HG03064 (cell line): ENCODE measurements around the gene SYT2.
"Not testable (repeated sequence)": the region's sequence is repeated elsewhere in the genome, so short reads cannot be mapped to it uniquely, and the experiment has no call there.

Source experiments
- ATAC-seq: cut with Tn5 transposase; IDR thresholded peaks from one replicate; pipeline ENCODE4 v1.9.1; 2021; ENCODE audit warnings: low read depth; ENCODE audit not compliant: unreplicated experiment

The SYT2 gene

DNA sequence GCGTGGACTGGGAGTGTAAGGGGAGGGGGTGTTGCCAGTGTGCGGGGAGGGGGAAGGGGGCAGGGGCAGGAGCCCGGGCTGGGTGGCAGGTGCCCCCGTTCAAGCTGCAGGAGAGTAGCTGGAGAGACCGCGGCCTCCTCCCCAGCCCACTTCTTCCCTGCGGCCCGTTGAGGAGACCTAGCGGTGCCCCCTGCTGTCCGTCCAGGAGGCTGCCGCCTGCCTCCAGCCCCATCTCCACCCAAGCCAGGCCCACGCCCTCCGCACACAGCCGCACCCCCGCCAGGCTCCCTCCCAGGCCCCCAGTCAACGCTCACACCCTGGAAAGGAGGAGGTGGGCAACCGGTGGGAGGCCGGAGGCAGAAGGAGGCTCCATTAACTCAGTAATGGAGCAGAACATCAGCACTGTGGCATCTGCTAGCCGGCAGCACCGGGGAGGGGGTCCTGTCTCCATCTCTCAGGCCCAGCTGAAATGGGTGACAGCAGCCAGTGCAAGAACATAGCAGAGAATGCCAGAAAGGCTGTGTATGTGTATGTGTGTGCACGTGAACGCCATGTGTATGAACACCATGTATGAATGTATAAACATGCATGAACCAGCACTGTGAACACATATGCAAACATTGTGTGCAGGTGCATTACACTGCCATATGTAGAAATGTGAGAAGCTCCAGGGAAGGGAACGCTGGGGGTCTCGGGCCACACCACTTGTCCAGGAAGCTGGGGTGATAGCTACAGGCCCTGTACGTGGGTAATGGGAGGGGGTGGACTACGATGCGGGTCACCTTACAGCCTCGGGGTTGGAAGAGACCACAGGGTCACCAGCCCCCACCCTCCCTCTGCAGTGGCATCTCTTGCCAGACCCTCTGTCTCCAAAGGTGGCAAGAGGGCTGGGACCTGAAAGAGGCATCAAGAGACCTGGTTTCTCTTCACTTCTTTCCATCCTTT lies 84.6 kb downstream of the SYT2 start:
- no peak for ATAC-seq

DNA sequence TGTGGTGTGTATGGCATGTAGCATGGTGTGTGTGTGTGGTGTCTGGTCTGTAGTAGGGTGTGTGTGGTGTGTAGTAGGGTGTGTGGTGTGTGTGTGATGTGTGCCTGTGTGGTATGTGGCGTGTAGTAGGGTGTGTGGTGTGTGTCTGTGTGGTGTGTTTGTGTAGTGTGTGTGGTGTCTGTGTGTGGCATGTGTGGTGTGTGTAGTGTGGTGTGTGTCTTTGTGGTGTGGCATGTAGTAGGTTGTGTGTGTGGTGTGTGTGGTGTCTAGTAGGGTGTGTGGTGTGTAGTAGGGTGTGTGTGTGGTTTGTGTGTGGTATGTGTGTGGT lies 85.5 kb downstream of the SYT2 start:
- no peak for ATAC-seq

DNA sequence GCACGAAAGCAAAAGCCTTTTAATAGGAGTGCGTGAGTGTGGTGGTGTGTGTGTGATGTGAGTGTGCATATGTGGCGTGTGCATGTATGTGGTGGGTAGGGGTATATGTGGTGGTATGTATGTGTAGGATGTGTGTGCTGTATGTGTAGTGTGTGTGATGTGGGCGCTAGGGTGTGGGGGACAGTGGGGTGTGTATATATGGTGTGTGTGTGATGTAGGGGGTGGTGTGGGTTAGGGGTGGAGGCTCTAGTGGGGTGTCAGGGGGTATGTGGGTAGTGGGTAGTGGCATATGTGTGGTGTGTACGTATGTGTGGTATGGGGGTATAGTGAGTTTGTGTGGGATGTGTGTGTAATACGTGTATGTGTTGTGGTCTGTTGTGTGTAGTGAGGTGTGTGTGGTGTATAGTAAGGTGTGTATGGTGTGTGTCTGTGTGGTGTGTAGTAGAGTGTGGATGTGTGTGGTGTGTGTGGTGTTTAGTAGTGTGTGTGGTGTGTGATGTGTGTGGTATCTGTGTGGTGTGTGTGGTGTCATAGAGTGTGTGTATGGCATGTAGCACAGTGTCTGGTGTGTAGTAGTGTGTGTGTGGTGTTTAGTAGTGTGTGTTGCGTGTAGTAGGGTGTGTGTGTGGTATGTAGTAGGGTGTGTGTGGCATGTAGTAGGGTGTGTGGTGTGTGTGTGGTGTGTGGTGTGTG lies 86.0 kb downstream of the SYT2 start:
- no peak for ATAC-seq

DNA sequence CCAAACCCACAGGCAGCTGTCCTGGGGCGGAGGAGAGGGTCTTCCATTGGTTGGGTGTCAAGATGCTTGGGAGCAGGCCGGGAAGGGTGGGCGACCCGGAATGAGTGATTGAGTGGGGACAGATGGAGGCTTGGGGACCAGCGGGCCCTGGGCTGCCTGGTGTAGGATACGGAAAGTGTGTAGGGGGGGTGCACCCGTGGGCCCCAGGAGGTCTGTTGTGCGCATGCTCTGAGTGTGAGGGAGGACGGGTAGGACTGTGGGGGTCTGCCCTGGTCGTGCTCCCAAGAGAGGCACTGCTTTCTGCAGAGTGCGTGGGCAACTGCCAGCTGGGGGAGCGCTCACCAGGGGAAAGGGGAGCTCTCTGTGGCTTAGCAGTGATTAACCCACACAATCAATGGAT lies 86.8 kb downstream of the SYT2 start:
- ATAC-seq = not testable (repeated sequence)

DNA sequence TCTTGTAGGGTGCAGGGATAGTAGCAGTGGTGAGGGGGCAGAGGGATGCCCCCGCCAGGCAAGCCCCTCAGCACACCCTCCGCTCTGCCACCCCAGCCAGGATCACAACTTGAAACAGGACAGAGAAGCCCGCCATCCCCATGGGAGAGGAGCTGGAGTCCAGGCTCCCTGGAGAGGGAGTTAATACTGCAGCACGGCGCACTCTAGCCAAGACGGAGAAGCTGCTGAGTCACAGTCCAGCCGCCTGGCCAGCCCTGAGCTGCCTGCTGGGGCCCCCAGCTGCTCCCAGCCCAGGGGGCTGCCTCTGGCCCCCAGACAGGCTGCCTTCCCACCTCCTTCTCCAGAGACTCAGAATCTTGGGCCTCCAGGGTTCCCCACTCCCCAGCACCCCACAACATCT lies 87.2 kb downstream of the SYT2 start:
- ATAC-seq = no peak

DNA sequence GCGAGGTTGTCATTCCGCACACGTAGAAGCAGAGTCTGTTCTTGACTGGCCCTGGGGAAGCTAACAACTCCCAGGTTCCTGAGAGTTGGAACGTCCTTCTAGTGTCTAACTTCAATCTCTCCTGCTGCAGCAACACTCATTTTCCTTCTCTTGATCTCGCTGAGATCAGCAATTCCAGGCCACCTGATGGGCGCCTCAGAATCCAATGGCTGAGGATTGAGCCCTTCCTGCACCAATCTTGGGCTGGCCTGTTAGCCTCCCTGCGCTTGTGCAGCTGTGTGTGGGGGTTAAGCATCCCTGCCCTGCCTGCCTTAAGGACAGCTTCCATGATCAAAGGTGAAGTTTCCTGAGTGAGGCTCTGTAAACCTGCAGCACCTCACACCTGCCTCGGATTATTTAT lies 87.9 kb downstream of the SYT2 start:
- no peak for ATAC-seq

DNA sequence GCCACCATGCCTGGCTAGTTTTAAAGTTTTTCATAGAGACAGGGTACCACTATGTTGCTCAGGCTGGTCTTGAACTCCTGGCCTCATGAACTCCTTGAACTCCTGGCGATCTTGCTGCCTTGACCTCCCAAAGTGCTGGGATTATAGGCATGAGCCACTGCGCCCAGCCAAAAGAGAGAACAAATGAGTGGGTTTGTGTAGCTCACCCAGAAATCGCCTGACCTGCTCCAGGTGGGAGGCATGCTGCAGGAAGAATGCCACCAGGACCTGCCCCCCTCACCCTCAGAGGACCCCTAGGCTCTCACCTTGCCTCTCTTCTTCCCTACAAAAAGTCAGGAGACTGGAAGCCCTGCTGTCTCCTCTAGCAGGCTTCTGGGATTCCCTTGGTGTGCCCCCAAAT lies 88.8 kb downstream of the SYT2 start:
- no peak for ATAC-seq

DNA sequence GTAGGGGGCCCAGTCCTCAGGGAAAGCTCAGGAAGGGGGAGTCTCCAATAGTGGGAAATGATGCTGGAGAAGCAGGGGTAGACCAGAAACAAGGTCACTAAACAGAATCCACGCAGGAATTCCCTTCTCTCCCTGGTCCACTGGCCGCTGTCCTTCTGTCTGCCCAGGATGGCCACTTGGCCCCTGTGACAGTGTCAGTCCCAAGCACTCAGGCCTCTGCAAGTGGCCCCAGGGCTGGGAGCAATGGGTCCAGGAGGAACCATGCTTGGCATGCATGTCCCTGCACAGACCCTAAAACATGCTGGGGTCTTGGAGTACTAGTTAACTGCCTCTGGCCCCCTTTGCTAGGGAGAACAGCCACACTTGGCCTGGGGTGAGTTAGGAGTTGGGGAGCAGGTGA lies 90.2 kb downstream of the SYT2 start:
- ATAC-seq = not testable (repeated sequence)

DNA sequence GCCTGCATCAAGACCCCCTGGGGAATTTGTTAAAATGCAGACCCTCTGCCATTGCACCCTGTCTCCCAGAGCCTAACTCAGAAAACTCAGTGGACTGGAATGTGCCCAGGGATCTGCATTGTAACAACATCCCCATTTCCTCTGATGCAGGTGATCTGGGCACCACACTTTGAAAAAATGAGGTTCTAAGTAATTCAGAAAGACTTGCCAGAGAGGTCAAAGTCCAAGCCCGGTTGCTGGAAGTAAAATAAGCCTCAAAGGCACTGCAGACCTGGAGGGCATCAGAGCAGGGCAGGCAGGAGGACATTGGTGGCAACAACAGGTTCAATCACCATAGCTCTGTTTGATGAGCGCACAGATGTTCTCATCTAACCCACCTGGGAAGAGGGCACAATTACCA lies 90.7 kb downstream of the SYT2 start:
- ATAC-seq = no peak

DNA sequence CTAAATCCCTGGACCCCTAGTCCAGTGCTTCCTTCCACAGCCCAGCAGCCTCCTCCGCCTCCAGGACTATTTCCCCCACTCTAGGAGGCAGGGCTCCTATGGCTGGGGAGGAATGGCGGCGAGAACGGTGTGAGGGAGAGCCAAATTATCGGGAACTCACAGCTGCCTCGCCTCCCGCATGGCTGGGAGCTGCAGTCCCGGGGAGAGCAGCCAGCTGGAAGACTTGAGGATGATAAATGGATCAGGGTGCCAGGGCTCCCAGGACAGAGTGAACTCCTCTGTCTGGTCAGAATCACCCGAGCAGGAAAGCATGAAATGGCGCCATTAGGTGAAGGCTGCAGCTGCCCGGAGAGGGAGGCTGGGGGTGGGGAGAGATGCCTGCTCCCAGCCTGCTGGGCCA lies 91.2 kb downstream of the SYT2 start:
- ATAC-seq = not testable (repeated sequence)

DNA sequence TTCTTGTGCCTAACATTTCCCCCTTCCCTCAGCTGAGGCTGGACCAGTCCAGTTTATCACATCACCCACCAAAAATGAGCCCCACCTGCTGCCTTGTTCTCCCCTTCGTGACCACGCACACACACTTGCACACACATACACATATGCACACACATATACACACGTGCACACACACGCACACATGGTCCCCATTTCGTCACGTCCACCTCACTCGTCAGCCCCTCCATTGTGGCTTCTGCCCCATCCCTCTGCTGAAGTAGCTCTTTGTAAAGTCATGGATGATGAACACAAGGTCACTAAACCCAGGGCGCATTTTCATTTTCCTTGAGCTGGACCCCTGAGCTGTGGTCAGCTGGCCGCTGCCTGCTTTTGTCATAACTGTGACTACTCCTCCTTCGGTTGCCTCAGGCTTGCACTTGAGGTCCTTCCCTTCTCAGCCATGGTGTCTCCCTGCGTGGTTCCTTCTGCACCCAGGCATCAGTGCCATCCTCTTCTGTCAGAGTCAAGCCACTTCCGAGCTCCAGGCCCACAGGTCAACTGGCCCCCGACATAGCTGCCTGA lies 93.8 kb downstream of the SYT2 start:
- ATAC-seq = no peak

DNA sequence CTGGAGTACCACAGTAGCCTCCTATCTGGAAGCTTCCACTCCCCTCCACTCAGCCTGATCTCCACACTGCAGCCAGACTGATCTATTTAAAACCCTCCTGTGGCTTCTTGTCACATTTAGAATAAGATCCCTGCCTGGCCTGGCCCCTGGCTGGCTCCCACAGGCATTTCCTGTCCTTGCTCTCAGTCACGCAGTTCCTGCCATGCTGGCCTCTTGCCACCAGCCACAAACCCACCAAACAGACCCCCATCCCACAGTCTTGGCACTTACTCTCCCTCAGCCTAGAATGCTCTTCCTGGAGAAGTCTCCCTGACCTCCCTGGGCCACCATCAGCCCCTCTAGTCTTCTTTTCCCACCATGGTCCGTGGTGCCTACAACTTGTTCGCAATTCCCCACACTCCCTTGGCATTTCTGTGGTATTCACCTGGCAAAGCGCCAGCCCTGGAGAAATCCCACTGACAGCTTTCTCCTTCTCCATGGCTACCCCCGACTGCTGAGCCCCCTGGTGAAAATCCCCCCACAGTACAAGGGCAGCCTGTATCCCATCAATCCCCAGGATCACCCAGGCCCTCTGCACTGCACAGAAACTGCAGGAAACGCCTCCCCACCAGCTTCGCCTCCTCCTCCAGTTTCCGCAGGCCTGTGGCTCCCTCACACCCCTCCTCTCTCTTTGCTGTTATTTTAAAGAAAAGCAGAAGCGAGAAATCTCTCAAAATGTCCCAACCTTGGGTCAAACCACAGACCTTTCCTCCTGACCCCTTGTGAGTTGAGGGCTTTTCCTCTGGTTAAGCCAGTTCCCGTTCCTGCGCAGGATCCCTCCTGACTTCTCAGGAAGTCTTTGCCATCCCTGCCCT lies 94.5 kb downstream of the SYT2 start:
- peak; percentile 65 for ATAC-seq

DNA sequence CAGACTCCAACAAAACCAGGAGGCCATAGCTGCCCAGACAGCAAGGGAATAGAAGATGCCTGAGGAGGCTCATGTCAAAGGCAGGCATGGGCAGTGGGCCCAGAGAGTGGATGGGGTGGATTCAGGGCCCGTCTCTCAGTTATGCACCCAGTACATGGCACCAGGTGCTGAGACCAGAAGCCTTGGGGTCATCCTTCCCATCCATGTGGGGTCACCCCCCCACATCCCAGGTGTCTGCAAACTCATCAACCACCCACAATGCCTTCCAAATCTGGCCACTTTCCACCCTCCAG lies 95.1 kb downstream of the SYT2 start:
- not testable (repeated sequence) for ATAC-seq

DNA sequence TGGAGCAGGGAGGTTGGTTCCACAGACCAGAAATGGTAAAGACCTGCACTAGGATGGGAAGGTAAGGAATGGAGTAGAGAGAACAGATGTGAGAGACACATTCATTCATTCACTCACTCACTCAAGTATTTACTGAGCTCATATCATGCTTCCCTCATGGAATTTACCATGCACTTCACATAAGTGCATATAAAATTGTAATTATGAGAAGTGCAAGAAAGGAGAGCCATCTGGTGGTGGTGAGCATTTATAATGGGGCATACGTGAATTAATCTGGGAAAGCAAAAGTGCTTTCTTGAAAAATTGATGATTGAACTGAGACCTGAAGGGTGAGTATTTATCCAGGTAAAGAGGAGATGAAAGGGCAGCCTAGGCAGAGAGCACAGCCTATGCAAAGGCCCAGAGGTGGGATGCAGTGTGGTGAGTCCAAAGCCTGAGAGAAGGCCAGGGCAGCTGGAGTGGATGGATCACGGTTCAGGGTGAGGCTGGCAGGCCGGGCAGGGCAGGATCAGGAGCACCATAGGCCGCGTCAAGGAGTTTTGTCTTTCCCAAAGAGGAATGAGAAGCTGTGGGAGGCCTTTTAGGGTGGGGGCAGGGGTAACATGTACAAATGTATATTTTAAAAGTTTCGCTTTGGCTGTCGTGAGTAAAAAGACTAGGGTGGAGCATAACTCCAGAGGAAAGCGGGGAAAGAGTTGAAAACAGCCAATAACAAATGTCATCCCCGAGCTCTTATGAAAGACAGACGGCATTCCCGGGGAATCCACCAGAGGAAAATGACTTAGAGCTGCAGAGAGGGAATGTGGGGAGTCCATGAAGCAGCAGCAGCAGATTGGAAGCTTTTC lies 95.7 kb downstream of the SYT2 start:
- ATAC-seq = not testable (repeated sequence)

DNA sequence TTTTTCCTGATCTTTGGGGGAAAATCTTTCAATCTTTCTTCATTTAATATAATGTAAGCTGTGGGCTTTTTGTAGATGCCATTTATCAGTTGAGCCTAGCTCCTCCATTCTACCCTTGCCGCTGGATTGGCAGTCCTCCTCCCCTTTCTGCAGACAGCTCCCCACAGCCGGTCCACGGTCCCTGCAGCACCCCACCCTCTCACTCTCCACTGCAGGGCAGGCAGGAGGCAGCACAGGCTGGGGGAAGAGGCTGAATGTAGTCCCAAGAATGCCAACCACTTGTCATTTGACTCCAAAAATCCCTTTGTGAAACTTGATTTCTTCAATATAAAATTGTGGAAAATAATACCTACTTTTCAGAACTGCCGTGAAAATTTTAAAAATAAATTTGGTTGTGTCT lies 96.7 kb downstream of the SYT2 start:
- no peak for ATAC-seq

DNA sequence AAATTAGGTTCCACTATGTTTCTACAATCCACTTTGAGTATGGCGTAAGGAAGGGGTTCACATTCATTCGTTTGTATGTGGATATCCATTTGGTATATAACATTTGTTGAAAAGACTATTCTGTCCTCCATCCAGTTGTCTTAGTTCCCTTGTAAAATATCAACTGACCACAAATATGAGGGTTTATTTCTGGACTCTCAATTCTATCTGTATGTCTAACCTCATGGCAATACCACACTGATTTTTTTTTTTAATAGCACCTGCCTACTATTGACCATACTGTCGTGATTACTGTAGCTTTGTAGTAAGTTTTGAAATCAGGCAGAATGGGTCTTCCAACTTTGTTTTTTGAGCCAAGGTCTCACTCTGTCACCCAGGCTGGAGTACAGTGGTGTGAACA lies 98.2 kb downstream of the SYT2 start:
- ATAC-seq = not testable (repeated sequence)

DNA sequence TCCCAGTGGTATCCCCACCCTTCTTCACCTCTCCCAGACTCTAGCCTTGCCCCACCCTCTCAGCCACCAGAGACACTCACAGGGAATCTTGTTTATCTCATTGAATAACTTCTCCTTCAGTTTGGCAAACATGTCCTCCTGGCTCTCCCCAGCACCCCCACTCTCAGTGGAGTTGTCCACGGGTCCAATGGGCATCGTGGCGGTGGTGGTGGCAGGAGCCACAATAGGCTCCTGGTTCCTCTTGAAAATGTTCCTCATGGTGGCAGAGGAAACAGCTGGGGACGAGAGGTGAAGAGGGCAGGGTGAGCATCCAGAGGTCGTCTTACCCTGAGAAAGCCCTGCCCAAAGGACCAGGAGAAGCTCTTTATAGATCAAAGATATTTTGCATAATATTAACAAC lies 104.7 kb downstream of the SYT2 start:
- ATAC-seq = no peak

DNA sequence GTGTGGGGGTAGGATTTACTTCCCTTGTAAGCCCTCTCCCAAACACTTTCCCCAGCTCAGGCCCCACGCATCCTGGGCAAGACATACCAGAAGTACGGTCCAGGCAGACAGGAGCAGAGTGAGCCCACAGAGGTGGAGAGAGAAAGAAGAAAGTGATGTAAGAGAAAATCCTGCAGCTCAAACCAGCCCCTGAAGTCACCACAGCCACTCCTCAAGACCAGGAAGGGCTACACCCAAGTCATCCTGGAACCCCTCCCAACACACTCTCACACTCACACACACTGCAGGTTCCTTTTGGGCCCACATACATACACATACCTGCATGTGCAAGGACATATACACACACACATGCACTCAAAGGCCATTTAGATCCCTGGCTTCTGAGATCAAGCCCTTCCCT lies 106.8 kb downstream of the SYT2 start:
- ATAC-seq = no peak

DNA sequence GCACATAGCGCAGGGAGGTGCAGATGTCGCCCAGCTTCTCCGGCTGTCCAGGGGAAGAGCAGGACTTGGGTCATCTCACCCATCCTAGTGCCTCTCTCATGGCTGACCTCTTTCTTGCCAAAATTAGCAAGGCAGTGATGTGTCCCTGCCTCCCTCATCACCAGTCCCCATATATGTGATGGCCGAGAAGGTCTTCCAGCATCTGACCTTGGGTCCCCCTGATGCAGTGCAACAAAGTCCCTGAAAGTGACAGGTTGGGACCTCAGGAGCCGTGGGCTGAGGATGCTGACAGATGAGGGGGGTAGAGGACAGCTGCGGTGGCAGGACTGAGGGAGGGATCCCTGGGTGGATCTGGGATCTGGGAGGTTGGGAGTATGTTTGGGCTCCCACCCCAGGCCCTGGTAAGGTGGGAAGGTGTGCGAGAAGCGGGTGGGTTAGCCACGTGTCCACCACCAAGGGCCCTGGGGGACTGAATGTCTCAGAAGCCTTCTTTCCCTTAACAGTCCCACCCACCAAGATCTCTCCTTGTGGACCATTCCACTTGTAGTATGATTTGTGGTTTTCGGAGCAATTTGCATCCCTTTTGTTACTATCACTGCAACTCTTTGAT lies 109.7 kb downstream of the SYT2 start:
- ATAC-seq = no peak
